Neural progenitor cell (in vitro differentiated cells): ENCODE data around the gene BRIX1. TPM values are rescaled to one million over a fixed set of nuclear protein-coding genes. Genes with fewer than 3 reads are reported as not detected.

Experiments
- DNase-seq: peaks from one replicate; pipeline ENCODE4 v3.0.0-alpha.2; 2016; ENCODE audit warnings: low spot score
- H2AFZ ChIP-seq: fragments of 200-600 bp; sonication (generic); replicated peaks from 2 replicates; pipeline ENCODE4 v1.6.1; 2016; ENCODE audit warnings: antibody characterized with exemption
- H3F3A ChIP-seq: fragments of 200-600 bp; sonication (generic); 2 replicates; pipeline ENCODE4 v1.6.1; 2016; ENCODE audit warnings: antibody characterized with exemption, low read depth
- H3K27ac ChIP-seq: fragments of 200-600 bp; sonication (generic); 2 replicates; pipeline ENCODE4 v1.5.1; 2016; ENCODE audit warnings: mild to moderate bottlenecking
- H3K27me3 ChIP-seq: fragments of 200-600 bp; sonication (generic); 2 replicates; pipeline ENCODE4 v1.6.1; 2016; ENCODE audit warnings: mild to moderate bottlenecking, moderate library complexity
- H3K36me3 ChIP-seq: fragments of 200-600 bp; sonication (generic); 2 replicates; pipeline ENCODE4 v1.5.1; 2016
- H3K4me1 ChIP-seq: fragments of 200-600 bp; sonication (generic); 2 replicates; pipeline ENCODE4 v1.6.1; 2016; ENCODE audit warnings: mixed run types
- H3K4me2 ChIP-seq: fragments of 200-600 bp; sonication (generic); 2 replicates; pipeline ENCODE4 v1.6.1; 2016
- H3K4me3 ChIP-seq: fragments of 200-600 bp; sonication (generic); 2 replicates; pipeline ENCODE4 v1.5.1; 2016
- H3K79me2 ChIP-seq: fragments of 200-600 bp; sonication (generic); 2 replicates; pipeline ENCODE4 v1.6.1; 2016; ENCODE audit warnings: low read depth
- H3K9ac ChIP-seq: fragments of 200-600 bp; sonication (generic); 2 replicates; pipeline ENCODE4 v1.6.1; 2016
- H3K9me3 ChIP-seq: fragments of 200-600 bp; sonication (generic); 2 replicates; pipeline ENCODE4 v1.5.1; 2016; ENCODE audit warnings: low read depth
- H4K20me1 ChIP-seq: fragments of 200-600 bp; sonication (generic); 2 replicates; pipeline ENCODE4 v1.6.1; 2016; ENCODE audit warnings: low read depth
- H3K27ac Mint-ChIP-seq: 3 replicates; pipeline ENCODE4 v1.8.0; 2021; ENCODE audit warnings: mixed read lengths
- H3K27me3 Mint-ChIP-seq: 2 replicates; pipeline ENCODE4 v1.8.0; 2022; ENCODE audit warnings: low read depth, mild to moderate bottlenecking, inconsistent platforms, moderate library complexity, mixed read lengths; ENCODE audit not compliant: insufficient read depth
- H3K36me3 Mint-ChIP-seq: 3 replicates; pipeline ENCODE4 v1.8.0; 2021; ENCODE audit warnings: mixed read lengths
- H3K4me1 Mint-ChIP-seq: 3 replicates; pipeline ENCODE4 v1.8.0; 2021; ENCODE audit warnings: mixed read lengths
- H3K4me3 Mint-ChIP-seq: 3 replicates; pipeline ENCODE4 v1.8.0; 2021; ENCODE audit warnings: mild to moderate bottlenecking, moderate library complexity, mixed read lengths
- H3K9me3 Mint-ChIP-seq: 3 replicates; pipeline ENCODE4 v1.8.0; 2020; ENCODE audit warnings: mixed read lengths
- CTCF ChIP-seq: fragments of 200-600 bp; sonication (generic); IDR thresholded peaks from 2 replicates; pipeline ENCODE4 v1.5.1; 2017; ENCODE audit warnings: antibody characterized with exemption, mild to moderate bottlenecking
- EZH2 ChIP-seq: fragments of 200-600 bp; sonication (generic); IDR thresholded peaks from 2 replicates; pipeline ENCODE4 v1.6.1; 2017; ENCODE audit warnings: antibody characterized with exemption, mild to moderate bottlenecking, moderate library complexity
- EZH2phosphoT487 ChIP-seq: fragments of 200-600 bp; sonication (generic); IDR thresholded peaks from 2 replicates; pipeline ENCODE4 v1.6.1; 2017; ENCODE audit warnings: antibody characterized with exemption
- total RNA-seq: library from RNA; depleted of rRNA; stranded (reverse); fragments of >200 nt; gene quantifications from 2 replicates; pipeline ENCODE4 v1.2.3, GENCODE V29; 2015; ENCODE audit warnings: low replicate concordance

The BRIX1 gene
- total RNA-seq, result 53.3 and 61.2 TPM in 2 replicates

DNA sequence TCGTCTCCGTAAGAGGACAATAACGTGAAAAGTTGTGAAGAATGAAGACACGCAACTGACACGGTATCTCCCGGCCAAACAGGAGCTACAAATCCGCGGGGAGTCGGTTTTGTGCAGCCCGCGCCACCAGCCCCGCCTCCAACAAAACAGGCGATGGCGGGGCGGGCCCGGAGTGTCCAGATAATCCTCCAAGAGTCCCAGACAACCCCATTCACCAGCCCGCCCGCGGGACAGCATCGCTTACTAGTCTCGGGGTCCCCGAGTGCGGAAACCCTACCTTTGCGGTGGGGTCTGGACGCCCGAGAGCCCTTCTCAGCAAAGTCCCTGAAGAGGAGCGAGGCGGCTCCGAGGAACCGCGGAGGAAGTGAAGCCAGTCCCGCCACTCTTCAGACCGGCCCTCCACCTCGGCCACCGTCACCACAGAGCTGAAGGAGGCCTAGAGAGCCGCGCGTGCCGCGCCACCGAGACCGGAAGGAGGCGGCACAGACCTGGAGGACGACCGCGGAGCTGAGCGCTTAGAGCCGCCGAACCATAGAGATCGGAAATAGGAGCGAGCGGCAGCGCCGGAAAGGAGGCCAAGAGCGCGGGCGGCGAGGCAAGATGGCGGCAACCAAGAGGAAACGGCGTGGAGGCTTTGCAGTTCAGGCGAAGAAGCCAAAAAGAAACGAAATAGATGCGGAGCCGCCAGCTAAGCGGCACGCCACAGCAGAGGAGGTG, at the start of gene BRIX1, which contains the start of gene RAD1:
TSS of gene BRIX1 (plus strand) at position 573 of the 717 bp plus-strand sequence. CDS start at position 601, 28 bp downstream.
TSS of gene RAD1 (minus strand) at position 366 of the 717 bp plus-strand sequence. CDS start 612 bp downstream, outside the sequence.
- TF ChIP-seq EZH2, result no peak
- TF ChIP-seq CTCF, result peak; percentile 23
- Histone ChIP-seq H3K36me3 (peaks cover 24% of the 10 kb centered on the region), H2AFZ (peak within 1 kb of the TSS; percentile 94), H3K79me2 (peaks cover 85% of the 10 kb centered on the region), H3K27ac (peak within 1 kb of the TSS; percentile 87), H3K27me3 (no peaks in the 10 kb centered on the region), H3K9ac (peak within 1 kb of the TSS; percentile 90), H3K4me1 (peaks cover 17% of the 10 kb centered on the region), H3K4me3 (peak within 1 kb of the TSS; percentile 81), H3K4me2 (peak within 1 kb of the TSS; percentile 99), H3K9me3 (no peaks in the 10 kb centered on the region), H4K20me1 (peaks cover 4% of the 10 kb centered on the region), H3F3A (peaks cover 8% of the 10 kb centered on the region)
- no peaks in the 10 kb centered on the region for H3K9me3 Mint-ChIP-seq
- H3K27me3 Mint-ChIP-seq, result peaks cover 5% of the 10 kb centered on the region
- H3K4me3 Mint-ChIP-seq, result no peak within 1 kb of the TSS
- no peak within 1 kb of the TSS for H3K27ac Mint-ChIP-seq
- H3K4me1 Mint-ChIP-seq, result peaks cover 21% of the 10 kb centered on the region
- peaks cover 12% of the 10 kb centered on the region for H3K36me3 Mint-ChIP-seq
- DNase-seq, result peak; percentile 97

DNA sequence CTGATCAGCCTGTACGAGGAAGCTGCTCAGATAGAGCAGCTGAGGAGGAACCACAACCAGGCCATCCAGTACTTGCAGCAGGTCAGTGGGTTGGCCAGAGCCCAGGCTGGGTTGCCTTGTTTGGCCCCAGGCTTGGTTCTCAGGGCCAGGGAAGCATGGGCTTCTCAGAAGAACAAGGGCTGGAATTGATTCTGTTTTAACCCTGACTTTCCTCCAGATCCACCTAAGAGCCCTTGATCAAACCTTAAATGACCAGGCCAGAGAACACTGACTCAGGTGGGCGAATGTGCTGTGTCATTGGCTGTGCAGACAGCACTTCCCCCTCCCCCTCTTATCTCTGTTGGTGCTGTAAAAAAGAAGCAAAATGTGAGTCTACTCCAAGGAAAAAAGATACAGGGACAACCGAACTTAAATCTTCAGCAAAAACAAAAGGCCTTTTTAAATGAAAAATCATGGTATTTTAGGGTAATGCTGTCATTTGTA, 48.5 kb upstream of the BRIX1 start:
- no peaks in the 10 kb centered on the region for H3K27me3 ChIP-seq
- H3K27me3 Mint-ChIP-seq, result peaks cover 2% of the 10 kb centered on the region
- H3K36me3 Mint-ChIP-seq, result peaks cover 11% of the 10 kb centered on the region
- TF ChIP-seq EZH2, result no peak
- no peak for TF ChIP-seq EZH2phosphoT487
- TF ChIP-seq CTCF, result no peak
- H3K4me3 Mint-ChIP-seq, result no peak overlapping the region
- DNase-seq, result no peak
- no peaks in the 10 kb centered on the region for H3F3A ChIP-seq
- H3K4me2 ChIP-seq, result no peak overlapping the region
- peaks cover 10% of the 10 kb centered on the region for H3K4me1 Mint-ChIP-seq
- H3K27ac Mint-ChIP-seq, result no peak overlapping the region
- no peaks in the 10 kb centered on the region for H3K9me3 ChIP-seq
- H3K36me3 ChIP-seq, result no peaks in the 10 kb centered on the region
- no peaks in the 10 kb centered on the region for H3K4me1 ChIP-seq
- H3K79me2 ChIP-seq, result no peaks in the 10 kb centered on the region
- no peak overlapping the region for H3K4me3 ChIP-seq
- H2AFZ ChIP-seq, result no peak overlapping the region
- H3K27ac ChIP-seq, result no peak overlapping the region
- no peaks in the 10 kb centered on the region for H4K20me1 ChIP-seq
- peaks cover 5% of the 10 kb centered on the region for H3K9me3 Mint-ChIP-seq
- no peak overlapping the region for H3K9ac ChIP-seq

DNA sequence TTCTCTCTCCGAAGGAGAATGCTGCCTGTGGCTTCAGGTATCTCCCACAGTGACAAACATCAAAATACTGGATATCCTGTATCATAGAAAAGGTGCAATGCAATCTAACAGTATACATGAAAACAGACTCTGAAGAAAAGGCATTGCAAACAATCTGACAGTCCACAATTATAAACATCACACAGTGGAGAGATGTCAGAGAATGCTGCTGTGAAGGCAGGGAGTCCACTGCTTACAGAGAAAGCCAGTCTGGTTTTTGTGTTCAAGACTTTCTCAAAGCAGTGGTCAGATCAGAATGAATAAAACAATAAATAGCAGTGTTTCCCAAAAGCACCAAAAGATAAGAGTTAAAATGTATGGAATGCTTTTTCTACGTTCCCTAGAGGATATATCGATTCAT, 47.9 kb upstream of the BRIX1 start:
- Histone ChIP-seq H3K4me3 (no peak overlapping the region), H4K20me1 (no peaks in the 10 kb centered on the region), H3K4me1 (no peaks in the 10 kb centered on the region), H3K36me3 (no peaks in the 10 kb centered on the region), H3K9ac (no peak overlapping the region), H2AFZ (no peak overlapping the region), H3F3A (no peaks in the 10 kb centered on the region), H3K79me2 (no peaks in the 10 kb centered on the region), H3K27me3 (no peaks in the 10 kb centered on the region), H3K4me2 (no peak overlapping the region), H3K9me3 (no peaks in the 10 kb centered on the region), H3K27ac (no peak overlapping the region)
- Mint-ChIP-seq H3K4me3 (no peak overlapping the region), H3K27me3 (peaks cover 2% of the 10 kb centered on the region), H3K9me3 (peaks cover 5% of the 10 kb centered on the region), H3K36me3 (peaks cover 11% of the 10 kb centered on the region), H3K27ac (no peak overlapping the region), H3K4me1 (peaks cover 10% of the 10 kb centered on the region)
- no peak for DNase-seq
- TF ChIP-seq CTCF (no peak), EZH2phosphoT487 (no peak)
